MM.1S (cell line): ENCODE measurements around the gene PTPRN2.

ENCODE experiments used
- DNase-seq: peaks from one replicate; pipeline ENCODE4 v3.0.0-alpha.2; 2015
- H2AFZ ChIP-seq: fragments of 300-600 bp; sonication (generic); 2 replicates; pipeline ENCODE4 v1.6.0; 2016; ENCODE audit warnings: antibody characterized with exemption, low read length
- H3F3A ChIP-seq: fragments of 300-600 bp; sonication (generic); 2 replicates; pipeline ENCODE4 v1.6.1; 2016; ENCODE audit warnings: mild to moderate bottlenecking, antibody characterized with exemption, low read length, moderate library complexity, mixed read lengths; ENCODE audit not compliant: insufficient read depth
- H3K27ac ChIP-seq: fragments of 300-600 bp; sonication (generic); 2 replicates; pipeline ENCODE4 v1.5.1; 2016; ENCODE audit warnings: mild to moderate bottlenecking, low read length
- H3K27me3 ChIP-seq: fragments of 300-600 bp; sonication (generic); replicated peaks from 2 replicates; pipeline ENCODE4 v1.6.0; 2016; ENCODE audit warnings: low read length; ENCODE audit not compliant: insufficient read depth
- H3K36me3 ChIP-seq: fragments of 300-600 bp; sonication (generic); replicated peaks from 2 replicates; pipeline ENCODE4 v1.6.1; 2016; ENCODE audit warnings: mild to moderate bottlenecking, low read length, mixed read lengths; ENCODE audit not compliant: insufficient read depth
- H3K4me1 ChIP-seq: fragments of 300-600 bp; sonication (generic); 2 replicates; pipeline ENCODE4 v1.6.1; 2016; ENCODE audit warnings: low read length, mixed read lengths
- H3K4me2 ChIP-seq: fragments of 300-600 bp; sonication (generic); 2 replicates; pipeline ENCODE4 v1.6.0; 2016; ENCODE audit warnings: low read depth, low read length
- H3K4me3 ChIP-seq: fragments of 300-600 bp; sonication (generic); 2 replicates; pipeline ENCODE4 v1.5.1; 2016; ENCODE audit warnings: low read length, mixed read lengths
- H3K79me2 ChIP-seq: fragments of 300-600 bp; sonication (generic); 2 replicates; pipeline ENCODE4 v1.6.1; 2016; ENCODE audit warnings: mixed run types, low read length, mixed read lengths
- H3K9ac ChIP-seq: fragments of 300-600 bp; sonication (generic); 2 replicates; pipeline ENCODE4 v1.6.1; 2016; ENCODE audit warnings: low read length, mixed read lengths
- H3K9me2 ChIP-seq: fragments of 300-600 bp; sonication (generic); replicated peaks from 2 replicates; pipeline ENCODE4 v1.6.1; 2016; ENCODE audit warnings: mild to moderate bottlenecking, low read length, mixed read lengths; ENCODE audit not compliant: insufficient read depth
- H3K9me3 ChIP-seq: fragments of 300-600 bp; sonication (generic); replicated peaks from 2 replicates; pipeline ENCODE4 v1.6.1; 2016; ENCODE audit warnings: mild to moderate bottlenecking, low read length, mixed read lengths; ENCODE audit not compliant: insufficient read depth
- H4K20me1 ChIP-seq: fragments of 300-600 bp; sonication (generic); 2 replicates; pipeline ENCODE4 v1.6.1; 2016; ENCODE audit warnings: mild to moderate bottlenecking, low read length, moderate library complexity, mixed read lengths; ENCODE audit not compliant: insufficient read depth
- EZH2 ChIP-seq: fragments of 300-600 bp; sonication (generic); optimal IDR thresholded peaks from 2 replicates; pipeline ENCODE3; 2017; ENCODE audit warnings: low read depth, mild to moderate bottlenecking, antibody characterized with exemption, low read length, mixed read lengths
- EZH2phosphoT487 ChIP-seq: fragments of 300-600 bp; sonication (generic); IDR thresholded peaks from 2 replicates; pipeline ENCODE4 v1.6.1; 2018; ENCODE audit warnings: antibody characterized with exemption, low read length
- TF ChIP-seq, protein P1 (sequence below): fragments of 300-600 bp; sonication (generic); IDR thresholded peaks from 2 replicates; pipeline ENCODE4 v1.5.1; 2016; ENCODE audit warnings: antibody characterized with exemption, low read length, mixed read lengths

Gene PTPRN2

GRCh38 chr7:157832866-157833607, 754.6 kb downstream of the PTPRN2 start:
- Histone ChIP-seq H3F3A (no peaks in the 10 kb centered on the region), H3K9me3 (no peaks in the 10 kb centered on the region), H3K27me3 (peaks cover 76% of the 10 kb centered on the region), H3K79me2 (no peaks in the 10 kb centered on the region), H2AFZ (no peak overlapping the region), H3K9me2 (no peaks in the 10 kb centered on the region), H3K9ac (no peak overlapping the region), H3K4me2 (no peak overlapping the region), H4K20me1 (no peaks in the 10 kb centered on the region), H3K36me3 (no peaks in the 10 kb centered on the region), H3K27ac (no peak overlapping the region), H3K4me3 (no peak overlapping the region), H3K4me1 (no peaks in the 10 kb centered on the region)
- TF ChIP-seq EZH2 (no peak), EZH2phosphoT487 (no peak)
- TF ChIP-seq, protein P1, sequence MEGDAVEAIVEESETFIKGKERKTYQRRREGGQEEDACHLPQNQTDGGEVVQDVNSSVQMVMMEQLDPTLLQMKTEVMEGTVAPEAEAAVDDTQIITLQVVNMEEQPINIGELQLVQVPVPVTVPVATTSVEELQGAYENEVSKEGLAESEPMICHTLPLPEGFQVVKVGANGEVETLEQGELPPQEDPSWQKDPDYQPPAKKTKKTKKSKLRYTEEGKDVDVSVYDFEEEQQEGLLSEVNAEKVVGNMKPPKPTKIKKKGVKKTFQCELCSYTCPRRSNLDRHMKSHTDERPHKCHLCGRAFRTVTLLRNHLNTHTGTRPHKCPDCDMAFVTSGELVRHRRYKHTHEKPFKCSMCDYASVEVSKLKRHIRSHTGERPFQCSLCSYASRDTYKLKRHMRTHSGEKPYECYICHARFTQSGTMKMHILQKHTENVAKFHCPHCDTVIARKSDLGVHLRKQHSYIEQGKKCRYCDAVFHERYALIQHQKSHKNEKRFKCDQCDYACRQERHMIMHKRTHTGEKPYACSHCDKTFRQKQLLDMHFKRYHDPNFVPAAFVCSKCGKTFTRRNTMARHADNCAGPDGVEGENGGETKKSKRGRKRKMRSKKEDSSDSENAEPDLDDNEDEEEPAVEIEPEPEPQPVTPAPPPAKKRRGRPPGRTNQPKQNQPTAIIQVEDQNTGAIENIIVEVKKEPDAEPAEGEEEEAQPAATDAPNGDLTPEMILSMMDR = no peak
- DNase-seq = no peak

DNA sequence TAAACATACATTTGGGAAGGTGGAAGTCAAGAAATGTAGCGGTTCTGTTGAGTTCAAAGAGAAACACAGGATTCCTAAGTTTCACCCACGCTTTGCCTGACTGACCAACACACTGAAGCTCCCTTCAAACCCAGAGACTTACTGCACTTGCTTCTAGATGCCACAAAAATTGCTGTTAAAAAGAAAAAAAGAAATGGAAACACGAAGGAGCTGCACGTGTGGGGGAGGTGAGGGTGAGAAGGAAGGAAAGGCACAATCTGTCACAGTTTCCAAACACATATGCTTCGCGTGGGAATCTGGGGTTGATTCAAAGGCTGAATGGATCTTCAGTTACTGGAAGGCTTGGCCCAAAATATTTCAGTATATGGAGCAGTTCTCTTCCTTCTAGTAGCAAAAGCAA, 755.2 kb downstream of the PTPRN2 start:
- no peaks in the 10 kb centered on the region for H3K36me3 ChIP-seq
- TF ChIP-seq EZH2 (no peak), EZH2phosphoT487 (no peak)
- TF ChIP-seq, protein P1 = no peak
- H2AFZ ChIP-seq = no peak overlapping the region
- no peak for DNase-seq
- H3K79me2 ChIP-seq = no peaks in the 10 kb centered on the region
- no peaks in the 10 kb centered on the region for H3F3A ChIP-seq
- no peaks in the 10 kb centered on the region for H3K9me2 ChIP-seq
- no peak overlapping the region for H3K27ac ChIP-seq
- no peak overlapping the region for H3K9ac ChIP-seq
- no peaks in the 10 kb centered on the region for H4K20me1 ChIP-seq
- H3K27me3 ChIP-seq = peaks cover 82% of the 10 kb centered on the region
- H3K9me3 ChIP-seq = no peaks in the 10 kb centered on the region
- no peaks in the 10 kb centered on the region for H3K4me1 ChIP-seq
- H3K4me3 ChIP-seq = no peak overlapping the region
- no peak overlapping the region for H3K4me2 ChIP-seq

DNA sequence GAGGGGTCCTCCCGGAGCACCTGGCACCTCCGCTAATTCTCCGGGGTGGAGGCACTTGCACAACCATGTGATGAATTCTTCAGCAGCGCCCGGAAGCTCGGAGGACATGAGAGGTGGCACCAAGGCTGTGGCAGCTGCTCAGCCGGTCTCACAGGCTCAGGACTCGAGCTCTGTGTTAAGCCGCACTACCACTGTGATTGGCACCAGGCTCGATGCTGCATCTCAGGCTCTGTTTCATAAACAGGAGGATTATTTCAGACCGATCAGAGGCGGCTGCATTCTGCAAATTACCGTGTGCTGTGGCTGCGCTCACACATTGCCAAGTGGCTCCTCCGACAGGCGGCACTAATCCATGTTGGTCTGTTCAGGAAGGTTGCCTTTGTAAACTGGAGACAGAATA, 755.6 kb downstream of the PTPRN2 start:
- Histone ChIP-seq H3K9ac (no peak overlapping the region), H3K4me3 (no peak overlapping the region), H2AFZ (no peak overlapping the region), H3K4me2 (no peak overlapping the region), H3K27ac (no peak overlapping the region), H3K9me3 (no peaks in the 10 kb centered on the region), H4K20me1 (no peaks in the 10 kb centered on the region), H3K79me2 (no peaks in the 10 kb centered on the region), H3K36me3 (no peaks in the 10 kb centered on the region), H3K9me2 (no peaks in the 10 kb centered on the region), H3K27me3 (peaks cover 85% of the 10 kb centered on the region), H3K4me1 (no peaks in the 10 kb centered on the region), H3F3A (no peaks in the 10 kb centered on the region)
- no peak for DNase-seq
- no peak for TF ChIP-seq EZH2phosphoT487
- TF ChIP-seq EZH2 = no peak
- TF ChIP-seq, protein P1 = no peak
